HUES6 (cell line): ENCODE results near the gene OR2V1.
A peak's percentile ranks its signal among the peaks of the same experiment; 100 is the strongest.
"Not testable (repeated sequence)": the region's sequence is repeated elsewhere in the genome, so short reads cannot be mapped to it uniquely, and the experiment has no call there.

ENCODE experiments used
- H3K27ac ChIP-seq: 2 replicates; pipeline ENCODE4 v1.7.0; 2013; ENCODE audit warnings: low read depth, mild to moderate bottlenecking, low read length, inconsistent platforms
- H3K27me3 ChIP-seq: 2 replicates; pipeline ENCODE4 v1.6.1; 2013; ENCODE audit warnings: low read length; ENCODE audit not compliant: control insufficient read depth, insufficient read depth
- H3K36me3 ChIP-seq: 2 replicates; pipeline ENCODE4 v1.6.1; 2013; ENCODE audit warnings: low read length; ENCODE audit not compliant: control insufficient read depth, insufficient read depth
- H3K4me1 ChIP-seq: 2 replicates; pipeline ENCODE4 v1.6.1; 2013; ENCODE audit warnings: low read length; ENCODE audit not compliant: control insufficient read depth, insufficient read depth
- H3K4me3 ChIP-seq: 2 replicates; pipeline ENCODE4 v1.5.1; 2013; ENCODE audit warnings: low read depth, low read length
- H3K9ac ChIP-seq: one replicate; pipeline ENCODE4 v1.6.1; 2013; ENCODE audit warnings: mild to moderate bottlenecking, low read length
- H3K9me3 ChIP-seq: 2 replicates; pipeline ENCODE4 v1.6.1; 2013; ENCODE audit warnings: low read depth, low read length; ENCODE audit not compliant: control insufficient read depth, insufficient read depth

The OR2V1 gene

GRCh38 chr5:181130832-181131496 lies at the start of gene OR2V1:
OR2V1 (minus strand) TSS chr5:181131169; CDS start chr5:181125304, 5,865 bp downstream.
- H3K27me3 ChIP-seq = peaks cover 25% of the 10 kb centered on the region
- H3K36me3 ChIP-seq = no peaks in the 10 kb centered on the region
- no peak within 1 kb of the TSS for H3K9ac ChIP-seq
- H3K27ac ChIP-seq = no peak within 1 kb of the TSS
- H3K4me3 ChIP-seq = no peak within 1 kb of the TSS
- no peaks in the 10 kb centered on the region for H3K4me1 ChIP-seq
- H3K9me3 ChIP-seq = no peaks in the 10 kb centered on the region

GRCh38 chr5:181177559-181177958 lies 46.6 kb upstream of the OR2V1 start:
- not testable (repeated sequence) for H3K36me3 ChIP-seq, H3K4me1 ChIP-seq, H3K4me3 ChIP-seq, H3K9ac ChIP-seq, H3K9me3 ChIP-seq, H3K27ac ChIP-seq
- peaks cover 11% of the 10 kb centered on the region for H3K27me3 ChIP-seq

- no peak overlapping the region for H3K4me3 ChIP-seq
Observed at GRCh38 chr5:181176254-181176952, 45.4 kb upstream of the OR2V1 start.

GRCh38 chr5:181173420-181174342 lies 42.7 kb upstream of the OR2V1 start:
- Histone ChIP-seq H3K4me3 (peak overlapping the region; percentile 64), H3K27me3 (peaks cover 37% of the 10 kb centered on the region), H3K9me3 (no peaks in the 10 kb centered on the region), H3K27ac (no peak overlapping the region), H3K4me1 (no peaks in the 10 kb centered on the region), H3K36me3 (no peaks in the 10 kb centered on the region), H3K9ac (peak overlapping the region; percentile 45)

More at GRCh38 chr5:181176254-181176952, 45.4 kb upstream of the OR2V1 start:
- Histone ChIP-seq H3K27me3 (peaks cover 22% of the 10 kb centered on the region), H3K9ac (no peak overlapping the region), H3K36me3 (no peaks in the 10 kb centered on the region), H3K4me1 (no peaks in the 10 kb centered on the region), H3K27ac (no peak overlapping the region), H3K9me3 (no peaks in the 10 kb centered on the region)

GRCh38 chr5:181173027-181173419 lies 42.1 kb upstream of the OR2V1 start:
- peak overlapping the region; percentile 12 for H3K9ac ChIP-seq
- peaks cover 5% of the 10 kb centered on the region; the same call in 1 of the 2 replicates for H3K4me1 ChIP-seq
- H3K27ac ChIP-seq = no peak overlapping the region

GRCh38 chr5:181171782-181172181 lies 40.8 kb upstream of the OR2V1 start:
- H3K4me1 ChIP-seq = peaks cover 6% of the 10 kb centered on the region; the same call in 1 of the 2 replicates
- H3K9me3 ChIP-seq = no peaks in the 10 kb centered on the region
- no peak overlapping the region for H3K9ac ChIP-seq
- H3K4me3 ChIP-seq = no peak overlapping the region
- no peak overlapping the region for H3K27ac ChIP-seq
- H3K27me3 ChIP-seq = peaks cover 42% of the 10 kb centered on the region
- no peaks in the 10 kb centered on the region for H3K36me3 ChIP-seq

More at GRCh38 chr5:181173027-181173419, 42.1 kb upstream of the OR2V1 start:
- H3K9me3 ChIP-seq = no peaks in the 10 kb centered on the region
- H3K27me3 ChIP-seq = peaks cover 42% of the 10 kb centered on the region
- peak overlapping the region; percentile 64 for H3K4me3 ChIP-seq
- H3K36me3 ChIP-seq = no peaks in the 10 kb centered on the region

- Histone ChIP-seq H3K36me3 (no peaks in the 10 kb centered on the region), H3K27me3 (peaks cover 42% of the 10 kb centered on the region), H3K27ac (no peak overlapping the region), H3K9ac (no peak overlapping the region), H3K9me3 (no peaks in the 10 kb centered on the region), H3K4me1 (peaks cover 6% of the 10 kb centered on the region; the same call in 1 of the 2 replicates), H3K4me3 (peak overlapping the region; percentile 67)
Observed at GRCh38 chr5:181170996-181171395, 40.0 kb upstream of the OR2V1 start.

- peak overlapping the region; percentile 67 for H3K4me3 ChIP-seq
- H3K9ac ChIP-seq = peak overlapping the region; percentile 20
- H3K4me1 ChIP-seq = peaks cover 6% of the 10 kb centered on the region; the same call in 1 of the 2 replicates
- peaks cover 42% of the 10 kb centered on the region for H3K27me3 ChIP-seq
- H3K9me3 ChIP-seq = no peaks in the 10 kb centered on the region
- H3K36me3 ChIP-seq = no peaks in the 10 kb centered on the region
- no peak overlapping the region for H3K27ac ChIP-seq
Observed at GRCh38 chr5:181170237-181170825, 39.4 kb upstream of the OR2V1 start.

GRCh38 chr5:181169459-181170236 lies 38.7 kb upstream of the OR2V1 start:
- peak overlapping the region; percentile 67 for H3K4me3 ChIP-seq
- not testable (repeated sequence) for H3K4me1 ChIP-seq, H3K27ac ChIP-seq, H3K36me3 ChIP-seq, H3K9me3 ChIP-seq
- peak overlapping the region; percentile 20 for H3K9ac ChIP-seq
- H3K27me3 ChIP-seq = peaks cover 42% of the 10 kb centered on the region

GRCh38 chr5:181168595-181169118 lies 37.7 kb upstream of the OR2V1 start:
- peaks cover 42% of the 10 kb centered on the region for H3K27me3 ChIP-seq
- H3K27ac ChIP-seq = no peak overlapping the region
- peaks cover 6% of the 10 kb centered on the region; the same call in 1 of the 2 replicates for H3K4me1 ChIP-seq
- H3K4me3 ChIP-seq = peak overlapping the region; percentile 63
- no peak overlapping the region for H3K9ac ChIP-seq
- no peaks in the 10 kb centered on the region for H3K9me3 ChIP-seq
- H3K36me3 ChIP-seq = no peaks in the 10 kb centered on the region
